HuH-7 (cell line): ENCODE results near the gene SEC11A.
"Not testable (repeated sequence)": the region's sequence is repeated elsewhere in the genome, so short reads cannot be mapped to it uniquely, and the experiment has no call there.

Experiments
- DNase-seq: peaks from one replicate; pipeline ENCODE4 v3.0.0; 2011; ENCODE audit warnings: low spot score

SEC11A gene

GRCh38 chr15:84641871-84642270 lies 74.1 kb downstream of the SEC11A start:
- not testable (repeated sequence) for DNase-seq

GRCh38 chr15:84638103-84638502 lies 77.8 kb downstream of the SEC11A start:
- DNase-seq, result peak; percentile 72

- DNase-seq, result no peak
Observed at GRCh38 chr15:84634228-84634837, 81.6 kb downstream of the SEC11A start.

GRCh38 chr15:84633311-84634227 lies 82.4 kb downstream of the SEC11A start:
- peak; percentile 68 for DNase-seq

DNA sequence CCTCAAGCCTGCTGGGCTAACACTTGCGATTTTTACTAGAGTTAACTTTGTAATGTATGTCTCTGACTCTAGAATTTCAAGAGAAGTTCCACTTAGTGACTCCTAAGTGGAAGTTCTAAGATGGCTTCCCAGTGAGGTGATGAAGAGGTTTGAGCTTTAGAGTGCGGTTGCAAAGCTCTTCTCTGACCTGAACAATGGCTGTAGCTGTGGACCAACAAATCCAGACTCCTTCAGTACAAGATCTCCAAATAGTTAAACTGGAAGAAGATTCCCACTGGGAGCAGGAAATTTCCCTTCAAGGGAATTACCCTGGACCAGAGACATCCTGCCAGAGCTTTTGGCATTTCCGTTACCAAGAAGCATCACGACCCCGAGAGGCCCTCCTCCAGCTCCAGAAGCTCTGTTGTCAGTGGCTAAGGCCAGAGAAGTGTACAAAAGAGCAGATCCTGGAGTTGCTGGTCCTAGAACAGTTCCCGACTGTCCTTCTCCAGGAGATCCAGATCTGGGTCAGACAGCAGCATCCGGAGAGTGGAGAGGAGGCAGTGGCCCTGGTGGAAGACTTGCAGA lies 84.2 kb downstream of the SEC11A start:
- no peak for DNase-seq

DNA sequence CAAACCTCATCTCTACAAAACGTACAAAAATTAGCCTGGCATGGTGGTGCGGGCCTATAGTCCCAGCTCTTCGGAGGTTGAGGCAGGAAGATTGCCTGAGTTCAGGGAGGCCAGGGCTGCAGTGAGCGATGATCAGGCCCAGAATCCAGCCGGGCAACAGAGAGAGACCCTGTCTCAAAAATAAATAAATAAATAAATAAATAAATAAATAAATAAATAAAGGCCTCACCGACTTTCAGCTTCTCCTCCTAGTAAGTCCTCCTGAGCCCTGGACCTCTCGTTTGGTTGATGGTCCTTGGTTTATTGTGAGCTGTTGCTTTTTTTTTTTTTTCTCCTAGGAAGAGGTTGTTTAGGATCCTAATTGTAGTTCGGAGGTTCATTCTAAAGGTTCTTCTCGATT lies 86.9 kb downstream of the SEC11A start:
- no peak for DNase-seq

GRCh38 chr15:84625123-84625522 lies 90.8 kb downstream of the SEC11A start:
- DNase-seq, result no peak

DNA sequence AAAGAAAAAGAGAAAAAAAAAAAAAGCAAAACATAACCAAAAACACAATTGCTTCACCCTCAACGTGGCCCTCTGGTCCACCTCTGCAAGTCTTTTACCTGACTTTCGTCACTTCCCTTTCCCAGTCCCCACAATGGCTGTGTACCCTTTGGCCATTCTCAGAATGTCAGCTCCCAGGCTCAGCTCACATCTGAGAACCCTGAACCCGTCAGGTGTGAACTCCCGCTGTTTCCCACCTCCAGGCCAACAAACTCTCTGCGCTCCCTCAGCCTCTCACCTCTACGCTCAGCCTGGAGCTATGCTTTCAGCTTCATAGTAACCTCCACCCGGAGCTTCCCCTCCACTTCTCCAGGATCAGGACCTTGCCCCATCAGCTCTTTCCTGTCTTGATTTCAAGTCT lies 91.6 kb downstream of the SEC11A start:
- DNase-seq, result no peak

- DNase-seq, result no peak
Observed at GRCh38 chr15:84621358-84621979, 94.5 kb downstream of the SEC11A start.

DNA sequence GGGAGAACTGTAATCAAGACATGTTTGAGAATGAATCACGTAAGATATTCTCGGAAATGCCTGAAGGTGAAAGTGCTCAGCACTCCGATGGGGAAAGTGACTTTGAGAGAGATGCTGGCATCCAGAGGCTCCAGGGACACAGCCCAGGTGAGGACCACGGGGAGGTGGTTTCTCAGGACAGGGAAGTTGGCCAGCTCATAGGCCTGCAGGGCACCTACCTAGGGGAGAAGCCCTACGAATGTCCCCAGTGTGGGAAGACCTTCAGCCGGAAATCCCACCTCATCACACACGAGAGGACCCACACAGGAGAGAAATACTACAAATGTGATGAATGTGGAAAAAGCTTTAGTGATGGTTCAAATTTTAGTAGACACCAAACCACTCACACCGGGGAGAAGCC lies 95.3 kb downstream of the SEC11A start:
- no peak for DNase-seq
